Endothelial cell of umbilical vein (primary cell): ENCODE data around the gene TMEM120A. TPM values are rescaled to one million over a fixed set of nuclear protein-coding genes. Genes with fewer than 3 reads are reported as not detected.

Source experiments
- BruUV-seq: library from RNA; stranded (reverse); fragments of 400-500 nt; replicated peaks from 2 replicates; lab custom pipeline; 2021; lab: Mats Ljungman, UMichigan
- CTCF ChIA-PET: fragments of 300-600, 350-600 bp; sonication (Branson Sonifier 250); formaldehyde crosslinking; loops from one replicate; lab custom pipeline; 2021; ENCODE audit warnings: antibody characterized with exemption, inconsistent platforms; lab: Charles Lee
- POLR2A ChIA-PET: fragments of 300-600, 350-600 bp; sonication (Branson Sonifier 250); formaldehyde crosslinking; loops from one replicate; lab custom pipeline; 2021; ENCODE audit warnings: antibody characterized with exemption, inconsistent platforms; lab: Charles Lee
- DNase-seq: peaks from one replicate; pipeline ENCODE4 v3.0.0-alpha.2; 2011; ENCODE audit warnings: low read depth, low spot score
- FAIRE-seq: peaks from 2 replicates; lab custom pipeline; 2011; peaks lifted over from hg19 to GRCh38; lab: Jason Lieb, UNC
- H2AFZ ChIP-seq: 2 replicates; pipeline ENCODE4 v1.6.0; 2012; ENCODE audit warnings: low read depth, low read length, control low read depth, inconsistent platforms
- H3K27ac ChIP-seq: 2 replicates; pipeline ENCODE4 v1.5.1; 2011; ENCODE audit warnings: low read depth, mild to moderate bottlenecking, control low read depth, low read length, moderate library complexity; ENCODE audit not compliant: insufficient read depth
- H3K27me3 ChIP-seq, 2 experiments: 2 replicates each; pipeline versions ENCODE4 v1.6.0 to v1.6.1; 2011; ENCODE audit warnings: low read length in 2 of 2, mixed read lengths in 1 of 2; ENCODE audit not compliant: control insufficient read depth in 2 of 2, insufficient read depth in 2 of 2
- H3K36me3 ChIP-seq, 2 experiments: 2 replicates in 1 of 2; 3 replicates in 1 of 2; pipeline ENCODE4 v1.5.1; 2011; ENCODE audit warnings: low read length in 2 of 2, mild to moderate bottlenecking in 1 of 2, moderate library complexity in 1 of 2; ENCODE audit not compliant: control insufficient read depth in 2 of 2, insufficient read depth in 2 of 2; ENCODE audit errors: extremely low read depth in 1 of 2
- H3K4me1 ChIP-seq: 3 replicates; pipeline ENCODE4 v1.5.1; 2011; ENCODE audit warnings: mild to moderate bottlenecking, low read length; ENCODE audit not compliant: control insufficient read depth, insufficient read depth; ENCODE audit errors: extremely low read depth
- H3K4me2 ChIP-seq: 2 replicates; pipeline ENCODE4 v1.6.1; 2011; ENCODE audit warnings: low read length, control low read depth, mixed read lengths; ENCODE audit not compliant: insufficient read depth
- H3K4me3 ChIP-seq, 3 experiments: fragments of 200-600 bp in 1 of 3; sonication (generic), shearing (Covaris generic) in 1 of 3; replicated peaks in 1 of 3; 2 replicates each; pipeline ENCODE4 v1.5.1; 2011 to 2016; ENCODE audit warnings: control low read depth in 3 of 3, low read length in 3 of 3, mild to moderate bottlenecking in 2 of 3, inconsistent platforms in 1 of 3, low read depth in 1 of 3, moderate library complexity in 1 of 3; ENCODE audit not compliant: insufficient read depth in 1 of 3
- H3K79me2 ChIP-seq: 2 replicates; pipeline ENCODE4 v1.6.0; 2012; ENCODE audit warnings: low read length, inconsistent platforms; ENCODE audit not compliant: control insufficient read depth, insufficient read depth
- H3K9ac ChIP-seq: replicated peaks from 2 replicates; pipeline ENCODE3; 2011; ENCODE audit warnings: low read length, control low read depth; ENCODE audit not compliant: insufficient read depth; ENCODE audit errors: extremely low read depth
- H3K9me1 ChIP-seq: replicated peaks from 3 replicates; pipeline ENCODE4 v1.6.0; 2011; ENCODE audit warnings: mild to moderate bottlenecking, low read length; ENCODE audit not compliant: control insufficient read depth, insufficient read depth; ENCODE audit errors: extremely low read depth
- H3K9me3 ChIP-seq: replicated peaks from 2 replicates; pipeline ENCODE4 v1.5.1; 2012; ENCODE audit warnings: low read length, inconsistent platforms; ENCODE audit not compliant: control insufficient read depth, insufficient read depth
- H4K20me1 ChIP-seq: replicated peaks from 2 replicates; pipeline ENCODE3; 2011; ENCODE audit warnings: mild to moderate bottlenecking, low read length; ENCODE audit not compliant: control insufficient read depth, insufficient read depth; ENCODE audit errors: extremely low read depth
- EZH2 ChIP-seq: IDR thresholded peaks from 2 replicates; pipeline ENCODE4 v1.6.1; 2012; ENCODE audit warnings: borderline replicate concordance, low read depth, mild to moderate bottlenecking, moderate library complexity, low read length, inconsistent platforms; ENCODE audit not compliant: severe bottlenecking
- FOS ChIP-seq: IDR thresholded peaks from 2 replicates; pipeline ENCODE4 v1.6.1; 2011; ENCODE audit warnings: mild to moderate bottlenecking, low read length, moderate library complexity, borderline replicate concordance; ENCODE audit not compliant: insufficient read depth
- MYC ChIP-seq: IDR thresholded peaks from one replicate; pipeline ENCODE4 v1.6.1; 2011; ENCODE audit warnings: mild to moderate bottlenecking, low read depth, low read length
- POLR2AphosphoS5 ChIP-seq: IDR thresholded peaks from 2 replicates; pipeline ENCODE4 v1.6.1; 2012; ENCODE audit warnings: low read depth, mild to moderate bottlenecking, control low read depth, low read length, moderate library complexity; ENCODE audit not compliant: insufficient read depth
- dilution Hi-C: fragments of 300-500 bp; cut with MboI; formaldehyde crosslinking; loops from one replicate; pipeline ENCODE4 v1.15.0; 2019; ENCODE audit warnings: low sequenced_read_pairs; ENCODE audit not compliant: extremely low pct_ligation_motif_present
- intact Hi-C: fragments of 100-400 bp; cut with micrococcal nuclease; formaldehyde crosslinking; loops from one replicate; pipeline ENCODE4 v1.10.0; 2022
- polyA plus RNA-seq, 4 experiments: library from polyadenylated mRNA; depleted of rRNA in 3 of 4; stranded (reverse) in 3 of 4; unstranded in 1 of 4; fragments of >200 nt; gene quantifications; 2 replicates each; pipeline versions ENCODE4 v1.2.1 to v1.2.3, GENCODE V29; 2011 to 2012; ENCODE audit warnings: missing spikeins in 1 of 4
- total RNA-seq: library from RNA; stranded (reverse); gene quantifications from 2 replicates; pipeline ENCODE4 v1.2.3, GENCODE V29; 2021

Gene TMEM120A
- total and polyA plus RNA-seq, 2 donors (not counting 3 experiments of a cell fraction or from before 2014, with no cell fraction given): 38.6 to 133 TPM

DNA sequence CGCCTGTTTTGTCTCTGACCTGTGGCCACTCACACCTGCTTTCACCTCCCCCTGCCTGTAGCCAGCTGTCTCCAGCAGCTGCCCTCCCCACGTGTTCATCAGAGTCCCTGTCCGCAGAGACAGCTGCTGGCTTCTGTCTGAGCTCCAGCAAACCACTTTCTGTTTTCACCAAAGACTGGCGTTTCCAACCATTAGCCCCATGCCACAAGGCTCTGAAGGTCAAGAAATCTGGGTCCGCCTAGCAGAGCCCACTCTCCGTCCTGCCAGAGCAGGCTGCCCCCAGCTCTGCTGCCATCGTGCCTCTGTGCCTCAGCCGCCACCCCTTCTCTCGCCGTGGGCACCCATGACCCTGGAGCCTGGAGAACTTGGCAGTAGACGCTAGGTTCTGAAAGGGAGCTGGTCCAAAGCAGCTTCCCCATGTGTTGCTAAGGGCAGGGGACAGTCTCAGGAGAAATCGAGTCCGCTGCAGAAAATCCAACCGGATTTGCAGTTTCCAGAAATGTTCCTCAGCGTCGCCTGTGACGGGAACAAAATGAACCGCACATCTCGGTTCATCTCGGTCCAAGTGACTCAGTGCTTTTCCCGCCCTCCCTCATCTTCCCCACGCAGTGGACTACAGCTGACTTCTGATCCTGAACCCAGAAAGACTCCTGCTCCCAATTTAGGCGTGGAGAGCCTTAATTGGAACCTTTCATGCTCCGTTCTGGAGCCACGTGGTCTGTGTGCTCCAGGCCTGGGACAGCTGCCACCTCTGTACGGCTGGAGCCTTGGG lies 28.0 kb downstream of the TMEM120A start:
- intact Hi-C loops: no loop called here
- H3K4me3 ChIP-seq: no peak overlapping the region

DNA sequence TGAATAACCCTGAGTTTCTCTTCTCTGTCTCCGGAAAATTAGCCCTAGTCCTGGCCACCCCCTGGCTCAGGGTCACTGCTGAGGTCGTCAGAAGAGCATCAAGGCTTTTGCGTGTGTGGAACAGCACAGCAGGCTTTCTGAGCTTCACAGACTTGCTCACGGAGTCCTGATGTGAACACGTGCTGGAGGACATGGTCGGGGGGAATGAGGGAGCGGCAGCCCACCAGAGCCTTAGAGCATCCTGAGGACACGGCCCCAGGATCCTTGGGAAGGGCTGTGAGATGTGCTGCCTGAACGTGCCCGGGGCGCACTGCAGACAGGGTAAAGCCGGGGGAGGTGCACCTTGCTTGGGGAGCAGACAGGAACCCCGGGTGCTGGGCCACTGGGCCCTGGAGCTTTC lies 28.8 kb downstream of the TMEM120A start:
- peaks cover 11% of the 10 kb centered on the region for H3K4me1 ChIP-seq
- ChIA-PET CTCF (interaction anchor here (1.0 to 2.8 kb wide), 2 partner anchors 55 to 213 kb away, joined by 3 to 10 read pairs; no protein-coding TSS in a partner anchor), POLR2A (interaction anchor here (0.6 kb wide), 1 partner anchor 177 kb away, joined by 8 read pairs; no protein-coding TSS in a partner anchor)
- no peak for TF ChIP-seq MYC
- no peak overlapping the region for H3K4me3 ChIP-seq
- no peak overlapping the region for H3K4me2 ChIP-seq
- no peaks in the 10 kb centered on the region for H4K20me1 ChIP-seq
- FAIRE-seq (no peak), DNase-seq (no peak)
- H3K27ac ChIP-seq: no peak overlapping the region
- H3K27me3 ChIP-seq: no peaks in the 10 kb centered on the region
- no peak overlapping the region for H2AFZ ChIP-seq
- BruUV-seq: no TSS peak
- no peaks in the 10 kb centered on the region for H3K36me3 ChIP-seq
- no peaks in the 10 kb centered on the region for H3K9me3 ChIP-seq
- H3K9me1 ChIP-seq: no peaks in the 10 kb centered on the region
- H3K79me2 ChIP-seq: no peaks in the 10 kb centered on the region
- H3K9ac ChIP-seq: no peak overlapping the region
- intact Hi-C loops (no loop called here), dilution Hi-C loops (no loop called here)

More for the DNA sequence above, 28.0 kb downstream of the TMEM120A start:
- no peaks in the 10 kb centered on the region for H3K79me2 ChIP-seq
- ChIA-PET CTCF (interaction anchor here (1.0 to 2.8 kb wide), 2 partner anchors 54 to 212 kb away, joined by 3 to 10 read pairs; no protein-coding TSS in a partner anchor), POLR2A (interaction anchor here (0.6 kb wide), 1 partner anchor 178 kb away, joined by 8 read pairs; no protein-coding TSS in a partner anchor)
- H3K27ac ChIP-seq: no peak overlapping the region
- BruUV-seq: no TSS peak
- no peaks in the 10 kb centered on the region for H3K27me3 ChIP-seq
- no peaks in the 10 kb centered on the region for H3K9me1 ChIP-seq
- H3K9me3 ChIP-seq: no peaks in the 10 kb centered on the region
- H3K36me3 ChIP-seq: no peaks in the 10 kb centered on the region
- dilution Hi-C loops: no loop called here
- peaks cover 11% of the 10 kb centered on the region for H3K4me1 ChIP-seq
- no peak overlapping the region for H2AFZ ChIP-seq
- no peaks in the 10 kb centered on the region for H4K20me1 ChIP-seq
- no peak for DNase-seq
- no peak overlapping the region for H3K9ac ChIP-seq
- no peak for FAIRE-seq
- H3K4me2 ChIP-seq: no peak overlapping the region
- no peak for TF ChIP-seq EZH2
- no peak for TF ChIP-seq POLR2AphosphoS5
- TF ChIP-seq FOS: no peak
